Measurements from ENCODE around the gene ITGB3.

DNA sequence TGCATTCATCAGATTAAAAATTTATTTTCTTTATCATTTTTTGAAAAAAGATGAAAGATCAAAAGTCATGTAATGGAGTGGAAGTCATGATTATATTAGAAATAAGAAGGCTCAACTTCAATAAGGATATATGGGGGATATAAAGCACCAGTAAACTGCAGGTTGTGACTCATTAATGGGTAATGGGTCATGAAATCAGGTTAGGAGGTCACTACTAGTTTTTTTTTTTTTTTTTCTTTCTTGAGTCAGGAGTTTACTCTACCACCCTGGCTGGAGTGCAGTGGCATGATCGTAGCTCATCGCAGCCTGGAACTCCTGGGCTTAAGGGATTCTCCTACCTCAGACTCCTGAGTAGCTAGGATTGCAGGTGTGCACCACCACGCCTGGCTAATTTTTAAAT lies 84.4 kb downstream of the ITGB3 start:
- TF ChIP-seq, protein P1, sequence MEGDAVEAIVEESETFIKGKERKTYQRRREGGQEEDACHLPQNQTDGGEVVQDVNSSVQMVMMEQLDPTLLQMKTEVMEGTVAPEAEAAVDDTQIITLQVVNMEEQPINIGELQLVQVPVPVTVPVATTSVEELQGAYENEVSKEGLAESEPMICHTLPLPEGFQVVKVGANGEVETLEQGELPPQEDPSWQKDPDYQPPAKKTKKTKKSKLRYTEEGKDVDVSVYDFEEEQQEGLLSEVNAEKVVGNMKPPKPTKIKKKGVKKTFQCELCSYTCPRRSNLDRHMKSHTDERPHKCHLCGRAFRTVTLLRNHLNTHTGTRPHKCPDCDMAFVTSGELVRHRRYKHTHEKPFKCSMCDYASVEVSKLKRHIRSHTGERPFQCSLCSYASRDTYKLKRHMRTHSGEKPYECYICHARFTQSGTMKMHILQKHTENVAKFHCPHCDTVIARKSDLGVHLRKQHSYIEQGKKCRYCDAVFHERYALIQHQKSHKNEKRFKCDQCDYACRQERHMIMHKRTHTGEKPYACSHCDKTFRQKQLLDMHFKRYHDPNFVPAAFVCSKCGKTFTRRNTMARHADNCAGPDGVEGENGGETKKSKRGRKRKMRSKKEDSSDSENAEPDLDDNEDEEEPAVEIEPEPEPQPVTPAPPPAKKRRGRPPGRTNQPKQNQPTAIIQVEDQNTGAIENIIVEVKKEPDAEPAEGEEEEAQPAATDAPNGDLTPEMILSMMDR (IDR thresholded peaks at IDR 0.05): no peak
- TF ChIP-seq POLR2A (IDR thresholded peaks at IDR 0.05): no peak

Measured in uterus (tissue), 2 donors.